GM23338 (cell line): ENCODE measurements around the gene TUBGCP2. TPM values are rescaled to one million over a fixed set of nuclear protein-coding genes. Genes with fewer than 3 reads are reported as not detected.
A peak's percentile ranks its signal among the peaks of the same experiment; 100 is the strongest.

Source experiments
- ATAC-seq: fragments of 200-7000 bp; cut with Tn5 transposase; 3 replicates; pipeline ENCODE4 v1.9.1; 2020
- DNase-seq: peaks from one replicate; pipeline ENCODE4 v3.0.0-alpha.2; 2015; ENCODE audit warnings: low spot score
- H2AFZ ChIP-seq: fragments of 200-600 bp; sonication (generic); 2 replicates; pipeline ENCODE4 v1.8.0; 2016; ENCODE audit warnings: antibody characterized with exemption, mild to moderate bottlenecking, moderate library complexity
- H3F3A ChIP-seq: fragments of 200-600 bp; sonication (generic); replicated peaks from 2 replicates; pipeline ENCODE4 v1.8.0; 2017; ENCODE audit warnings: antibody characterized with exemption, mixed run types, low read depth
- H3K27ac ChIP-seq: fragments of 200-600 bp; sonication (generic); 2 replicates; pipeline ENCODE4 v1.6.1; 2016; ENCODE audit warnings: low read depth
- H3K27me3 ChIP-seq: fragments of 200-600 bp; sonication (generic); 2 replicates; pipeline ENCODE4 v1.8.0; 2016; ENCODE audit warnings: mild to moderate bottlenecking, mixed run types, moderate library complexity; ENCODE audit not compliant: insufficient read depth
- H3K36me3 ChIP-seq: fragments of 200-600 bp; sonication (generic); 2 replicates; pipeline ENCODE4 v1.8.0; 2016; ENCODE audit warnings: mild to moderate bottlenecking; ENCODE audit not compliant: insufficient read depth
- H3K4me1 ChIP-seq: fragments of 200-600 bp; sonication (generic); 2 replicates; pipeline ENCODE4 v1.8.0; 2016; ENCODE audit warnings: mild to moderate bottlenecking, moderate library complexity; ENCODE audit not compliant: insufficient read depth
- H3K4me2 ChIP-seq: fragments of 200-600 bp; sonication (generic); 2 replicates; pipeline ENCODE4 v1.7.1; 2017; ENCODE audit warnings: mixed run types
- H3K4me3 ChIP-seq: fragments of 200-600 bp; sonication (generic); 2 replicates; pipeline ENCODE4 v1.6.1; 2016; ENCODE audit warnings: mixed run types
- H3K79me2 ChIP-seq: fragments of 200-600 bp; sonication (generic); replicated peaks from 2 replicates; pipeline ENCODE4 v1.8.0; 2017; ENCODE audit warnings: mild to moderate bottlenecking; ENCODE audit not compliant: insufficient read depth
- H3K9me2 ChIP-seq: fragments of 200-600 bp; sonication (generic); 2 replicates; pipeline ENCODE4 v1.8.0; 2017; ENCODE audit not compliant: insufficient read depth
- H4K20me1 ChIP-seq: fragments of 200-600 bp; sonication (generic); replicated peaks from 2 replicates; pipeline ENCODE4 v1.8.0; 2017; ENCODE audit warnings: mild to moderate bottlenecking; ENCODE audit not compliant: insufficient read depth
- H3K27ac Mint-ChIP-seq: 2 replicates; pipeline ENCODE4 v1.8.0; 2020; ENCODE audit warnings: inconsistent platforms, mild to moderate bottlenecking, moderate library complexity, mixed read lengths
- H3K27me3 Mint-ChIP-seq: 3 replicates; pipeline ENCODE4 v1.8.0; 2022; ENCODE audit warnings: low read depth, mild to moderate bottlenecking, moderate library complexity, mixed read lengths, inconsistent platforms; ENCODE audit not compliant: insufficient read depth, poor library complexity
- H3K36me3 Mint-ChIP-seq: 3 replicates; pipeline ENCODE4 v1.8.0; 2021; ENCODE audit warnings: low read depth, mild to moderate bottlenecking, inconsistent platforms, moderate library complexity, mixed read lengths
- H3K4me1 Mint-ChIP-seq: 3 replicates; pipeline ENCODE4 v1.8.0; 2020; ENCODE audit warnings: mild to moderate bottlenecking, inconsistent platforms, mixed read lengths
- H3K4me3 Mint-ChIP-seq: 3 replicates; pipeline ENCODE4 v1.8.0; 2021; ENCODE audit warnings: moderate library complexity, mild to moderate bottlenecking, inconsistent platforms, mixed read lengths
- H3K9me3 Mint-ChIP-seq: 3 replicates; pipeline ENCODE4 v1.8.0; 2020; ENCODE audit warnings: moderate library complexity, mild to moderate bottlenecking, inconsistent platforms, mixed read lengths
- POLR2AphosphoS5 ChIP-seq: IDR thresholded peaks from 2 replicates; pipeline ENCODE4 v1.6.1; 2016; ENCODE audit warnings: antibody characterized with exemption, low read depth
- polyA plus RNA-seq: library from polyadenylated mRNA; unstranded; fragments of >200 nt; fragmentation: Nextera tagmentation; extraction: Ambion mirVana; gene quantifications from 2 replicates; pipeline ENCODE4 v1.2.1, GENCODE V29; 2016
- total RNA-seq: library from RNA; depleted of rRNA; stranded (reverse); fragments of >200 nt; shearing (Covaris generic); gene quantifications from 2 replicates; pipeline ENCODE4 v1.2.3, GENCODE V29; 2014
- TF ChIP-seq, protein P1 (sequence below): IDR thresholded peaks from 2 replicates; pipeline ENCODE4 v1.6.1; 2016; ENCODE audit warnings: antibody characterized with exemption
- TF ChIP-seq, protein P2 (sequence below): fragments of 250-450 bp; sonication (Bioruptor Pico); IDR thresholded peaks from 2 replicates; pipeline ENCODE4 v1.5.0; 2020; ENCODE audit warnings: mild to moderate bottlenecking, moderate library complexity

Gene TUBGCP2
- total and polyA plus RNA-seq, 2 experiments from 2014 or later: 59.6 to 67.7 TPM

DNA sequence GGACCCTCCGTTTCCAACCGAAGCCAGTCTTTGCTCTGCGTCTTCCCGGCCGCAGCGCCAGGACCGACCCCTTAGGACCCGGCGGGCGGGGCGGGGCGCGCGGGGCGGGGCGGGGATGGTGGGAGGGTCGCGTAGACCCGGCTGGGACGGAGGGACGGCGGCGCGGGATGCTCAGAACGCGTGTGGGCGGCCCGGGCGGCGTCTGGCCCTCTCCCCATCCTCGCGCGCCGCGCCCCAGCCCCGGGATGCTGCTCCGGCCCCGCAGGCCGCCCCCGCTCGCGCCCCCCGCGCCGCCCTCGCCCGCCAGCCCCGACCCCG is 78.7 kb downstream of the TUBGCP2 start, which contains the start of gene UTF1:
Gene UTF1 (plus strand): TSS at position 174 of the 318 bp plus-strand sequence. CDS start 72 bp downstream, at position 246.
- TF ChIP-seq, protein P1, sequence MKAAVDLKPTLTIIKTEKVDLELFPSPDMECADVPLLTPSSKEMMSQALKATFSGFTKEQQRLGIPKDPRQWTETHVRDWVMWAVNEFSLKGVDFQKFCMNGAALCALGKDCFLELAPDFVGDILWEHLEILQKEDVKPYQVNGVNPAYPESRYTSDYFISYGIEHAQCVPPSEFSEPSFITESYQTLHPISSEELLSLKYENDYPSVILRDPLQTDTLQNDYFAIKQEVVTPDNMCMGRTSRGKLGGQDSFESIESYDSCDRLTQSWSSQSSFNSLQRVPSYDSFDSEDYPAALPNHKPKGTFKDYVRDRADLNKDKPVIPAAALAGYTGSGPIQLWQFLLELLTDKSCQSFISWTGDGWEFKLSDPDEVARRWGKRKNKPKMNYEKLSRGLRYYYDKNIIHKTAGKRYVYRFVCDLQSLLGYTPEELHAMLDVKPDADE: no peak
- peak; percentile 32; the same call in 1 of the 2 replicates for TF ChIP-seq POLR2AphosphoS5
- TF ChIP-seq, protein P2, sequence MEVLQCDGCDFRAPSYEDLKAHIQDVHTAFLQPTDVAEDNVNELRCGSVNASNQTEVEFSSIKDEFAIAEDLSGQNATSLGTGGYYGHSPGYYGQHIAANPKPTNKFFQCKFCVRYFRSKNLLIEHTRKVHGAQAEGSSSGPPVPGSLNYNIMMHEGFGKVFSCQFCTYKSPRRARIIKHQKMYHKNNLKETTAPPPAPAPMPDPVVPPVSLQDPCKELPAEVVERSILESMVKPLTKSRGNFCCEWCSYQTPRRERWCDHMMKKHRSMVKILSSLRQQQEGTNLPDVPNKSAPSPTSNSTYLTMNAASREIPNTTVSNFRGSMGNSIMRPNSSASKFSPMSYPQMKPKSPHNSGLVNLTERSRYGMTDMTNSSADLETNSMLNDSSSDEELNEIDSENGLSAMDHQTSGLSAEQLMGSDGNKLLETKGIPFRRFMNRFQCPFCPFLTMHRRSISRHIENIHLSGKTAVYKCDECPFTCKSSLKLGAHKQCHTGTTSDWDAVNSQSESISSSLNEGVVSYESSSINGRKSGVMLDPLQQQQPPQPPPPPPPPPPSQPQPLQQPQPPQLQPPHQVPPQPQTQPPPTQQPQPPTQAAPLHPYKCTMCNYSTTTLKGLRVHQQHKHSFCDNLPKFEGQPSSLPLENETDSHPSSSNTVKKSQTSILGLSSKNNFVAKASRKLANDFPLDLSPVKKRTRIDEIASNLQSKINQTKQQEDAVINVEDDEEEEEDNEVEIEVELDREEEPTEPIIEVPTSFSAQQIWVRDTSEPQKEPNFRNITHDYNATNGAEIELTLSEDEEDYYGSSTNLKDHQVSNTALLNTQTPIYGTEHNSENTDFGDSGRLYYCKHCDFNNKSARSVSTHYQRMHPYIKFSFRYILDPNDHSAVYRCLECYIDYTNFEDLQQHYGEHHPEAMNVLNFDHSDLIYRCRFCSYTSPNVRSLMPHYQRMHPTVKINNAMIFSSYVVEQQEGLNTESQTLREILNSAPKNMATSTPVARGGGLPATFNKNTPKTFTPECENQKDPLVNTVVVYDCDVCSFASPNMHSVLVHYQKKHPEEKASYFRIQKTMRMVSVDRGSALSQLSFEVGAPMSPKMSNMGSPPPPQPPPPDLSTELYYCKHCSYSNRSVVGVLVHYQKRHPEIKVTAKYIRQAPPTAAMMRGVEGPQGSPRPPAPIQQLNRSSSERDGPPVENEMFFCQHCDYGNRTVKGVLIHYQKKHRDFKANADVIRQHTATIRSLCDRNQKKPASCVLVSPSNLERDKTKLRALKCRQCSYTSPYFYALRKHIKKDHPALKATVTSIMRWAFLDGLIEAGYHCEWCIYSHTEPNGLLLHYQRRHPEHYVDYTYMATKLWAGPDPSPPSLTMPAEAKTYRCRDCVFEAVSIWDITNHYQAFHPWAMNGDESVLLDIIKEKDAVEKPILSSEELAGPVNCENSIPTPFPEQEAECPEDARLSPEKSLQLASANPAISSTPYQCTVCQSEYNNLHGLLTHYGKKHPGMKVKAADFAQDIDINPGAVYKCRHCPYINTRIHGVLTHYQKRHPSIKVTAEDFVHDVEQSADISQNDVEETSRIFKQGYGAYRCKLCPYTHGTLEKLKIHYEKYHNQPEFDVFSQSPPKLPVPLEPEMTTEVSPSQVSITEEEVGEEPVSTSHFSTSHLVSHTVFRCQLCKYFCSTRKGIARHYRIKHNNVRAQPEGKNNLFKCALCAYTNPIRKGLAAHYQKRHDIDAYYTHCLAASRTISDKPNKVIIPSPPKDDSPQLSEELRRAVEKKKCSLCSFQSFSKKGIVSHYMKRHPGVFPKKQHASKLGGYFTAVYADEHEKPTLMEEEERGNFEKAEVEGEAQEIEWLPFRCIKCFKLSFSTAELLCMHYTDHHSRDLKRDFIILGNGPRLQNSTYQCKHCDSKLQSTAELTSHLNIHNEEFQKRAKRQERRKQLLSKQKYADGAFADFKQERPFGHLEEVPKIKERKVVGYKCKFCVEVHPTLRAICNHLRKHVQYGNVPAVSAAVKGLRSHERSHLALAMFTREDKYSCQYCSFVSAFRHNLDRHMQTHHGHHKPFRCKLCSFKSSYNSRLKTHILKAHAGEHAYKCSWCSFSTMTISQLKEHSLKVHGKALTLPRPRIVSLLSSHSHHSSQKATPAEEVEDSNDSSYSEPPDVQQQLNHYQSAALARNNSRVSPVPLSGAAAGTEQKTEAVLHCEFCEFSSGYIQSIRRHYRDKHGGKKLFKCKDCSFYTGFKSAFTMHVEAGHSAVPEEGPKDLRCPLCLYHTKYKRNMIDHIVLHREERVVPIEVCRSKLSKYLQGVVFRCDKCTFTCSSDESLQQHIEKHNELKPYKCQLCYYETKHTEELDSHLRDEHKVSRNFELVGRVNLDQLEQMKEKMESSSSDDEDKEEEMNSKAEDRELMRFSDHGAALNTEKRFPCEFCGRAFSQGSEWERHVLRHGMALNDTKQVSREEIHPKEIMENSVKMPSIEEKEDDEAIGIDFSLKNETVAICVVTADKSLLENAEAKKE (CRISPR knock-in tag): no peak
- peak within 1 kb of the TSS; percentile 72 for H3K4me3 Mint-ChIP-seq

More for the DNA sequence above, 78.7 kb downstream of the TUBGCP2 start, which contains the start of gene UTF1:
- Mint-ChIP-seq H3K9me3 (peaks cover 9% of the 10 kb centered on the region; the same call in 2 of the 3 replicates), H3K27me3 (peaks cover 64% of the 10 kb centered on the region), H3K36me3 (peaks cover 8% of the 10 kb centered on the region), H3K4me1 (peaks cover 22% of the 10 kb centered on the region), H3K27ac (no peak within 1 kb of the TSS)
- Histone ChIP-seq H3K27me3 (peaks cover 43% of the 10 kb centered on the region), H3F3A (peaks cover 16% of the 10 kb centered on the region; the same call in 1 of the 2 replicates), H4K20me1 (no peaks in the 10 kb centered on the region), H3K4me3 (peak within 1 kb of the TSS; percentile 65), H3K4me1 (peaks cover 16% of the 10 kb centered on the region; the same call in 1 of the 2 replicates), H3K4me2 (peak within 1 kb of the TSS; percentile 88), H3K9me2 (0 out of 2 replicates have a peak, but pooled peaks cover 3% of the 10 kb centered on the region), H3K27ac (no peak within 1 kb of the TSS), H2AFZ (no peak within 1 kb of the TSS), H3K79me2 (no peaks in the 10 kb centered on the region), H3K36me3 (no peaks in the 10 kb centered on the region)
- ATAC-seq (peak; percentile 25), DNase-seq (peak; percentile 71)
